OCI-LY1 (cell line): Measurements from ENCODE around the gene C22orf39.
A peak's percentile ranks its signal among the peaks of the same experiment; 100 is the strongest.

Experiments
- H2AFZ ChIP-seq: fragments of 200-600 bp; sonication (generic), shearing (Covaris generic); 2 replicates; pipeline ENCODE4 v1.6.0; 2014; ENCODE audit warnings: antibody characterized with exemption, mild to moderate bottlenecking, low read length
- H3F3A ChIP-seq: fragments of 200-600 bp; sonication (generic), shearing (Covaris generic); 2 replicates; pipeline ENCODE4 v1.6.0; 2014; ENCODE audit warnings: mild to moderate bottlenecking, antibody characterized with exemption, low read length, moderate library complexity; ENCODE audit not compliant: insufficient read depth
- H3K27ac ChIP-seq: fragments of 200-600 bp; sonication (generic); 2 replicates; pipeline ENCODE4 v1.5.1; 2014; ENCODE audit warnings: low read length, mixed run types, mild to moderate bottlenecking, low read depth; ENCODE audit not compliant: poor library complexity, severe bottlenecking
- H3K27me3 ChIP-seq: fragments of 200-600 bp; sonication (generic); 2 replicates; pipeline ENCODE4 v1.6.0; 2014; ENCODE audit warnings: antibody characterized with exemption, mild to moderate bottlenecking, low read length, moderate library complexity; ENCODE audit not compliant: insufficient read depth
- H3K36me3 ChIP-seq: fragments of 200-600 bp; sonication (generic); 2 replicates; pipeline ENCODE4 v1.6.1; 2014; ENCODE audit warnings: mild to moderate bottlenecking, antibody characterized with exemption, low read length, moderate library complexity, mixed read lengths; ENCODE audit not compliant: insufficient read depth
- H3K4me1 ChIP-seq: fragments of 200-600 bp; sonication (generic); 2 replicates; pipeline ENCODE4 v1.5.1; 2014; ENCODE audit warnings: mild to moderate bottlenecking, low read length, moderate library complexity; ENCODE audit not compliant: insufficient read depth, severe bottlenecking
- H3K4me2 ChIP-seq: fragments of 200-600 bp; sonication (generic), shearing (Covaris generic); 2 replicates; pipeline ENCODE4 v1.6.1; 2014; ENCODE audit warnings: low read length
- H3K4me3 ChIP-seq: fragments of 200-600 bp; sonication (generic); 2 replicates; pipeline ENCODE4 v1.5.1; 2014; ENCODE audit warnings: low read length, low read depth, mild to moderate bottlenecking, mixed read lengths; ENCODE audit not compliant: poor library complexity, severe bottlenecking
- H3K79me2 ChIP-seq: fragments of 200-600 bp; shearing (Covaris generic); 2 replicates; pipeline ENCODE4 v1.6.1; 2016; ENCODE audit warnings: mixed run types, low read length, mixed read lengths; ENCODE audit not compliant: insufficient read depth
- H3K9ac ChIP-seq: fragments of 200-600 bp; sonication (generic), shearing (Covaris generic); 2 replicates; pipeline ENCODE4 v1.6.1; 2014; ENCODE audit warnings: mild to moderate bottlenecking, low read length, mixed read lengths
- H3K9me2 ChIP-seq: fragments of 200-600 bp; sonication (generic), shearing (Covaris generic); 2 replicates; pipeline ENCODE4 v1.6.1; 2014; ENCODE audit warnings: low read depth, mild to moderate bottlenecking, low read length, mixed read lengths
- H3K9me3 ChIP-seq: fragments of 200-600 bp; shearing (Covaris generic); 2 replicates; pipeline ENCODE4 v1.6.1; 2014; ENCODE audit warnings: low read length, mixed read lengths
- H4K20me1 ChIP-seq: fragments of 200-600 bp; sonication (generic), shearing (Covaris generic); 2 replicates; pipeline ENCODE4 v1.6.0; 2016; ENCODE audit warnings: mild to moderate bottlenecking, low read length; ENCODE audit not compliant: insufficient read depth
- EZH2 ChIP-seq: fragments of 200-600 bp; sonication (generic), shearing (Covaris generic); IDR thresholded peaks from 2 replicates; pipeline ENCODE4 v1.8.0; 2017; ENCODE audit warnings: borderline replicate concordance, mixed run types, mild to moderate bottlenecking, antibody characterized with exemption, low read length, moderate library complexity, mixed read lengths
- TF ChIP-seq, protein P1 (sequence below): fragments of 200-600 bp; sonication (generic), shearing (Covaris generic); IDR thresholded peaks from 2 replicates; pipeline ENCODE4 v1.5.1; 2017; ENCODE audit warnings: mild to moderate bottlenecking, antibody characterized with exemption, low read length, moderate library complexity, mixed read lengths

Gene C22orf39

GRCh38 chr22:19419086-19419463 is 28.4 kb downstream of the C22orf39 start:
- TF ChIP-seq, protein P1, sequence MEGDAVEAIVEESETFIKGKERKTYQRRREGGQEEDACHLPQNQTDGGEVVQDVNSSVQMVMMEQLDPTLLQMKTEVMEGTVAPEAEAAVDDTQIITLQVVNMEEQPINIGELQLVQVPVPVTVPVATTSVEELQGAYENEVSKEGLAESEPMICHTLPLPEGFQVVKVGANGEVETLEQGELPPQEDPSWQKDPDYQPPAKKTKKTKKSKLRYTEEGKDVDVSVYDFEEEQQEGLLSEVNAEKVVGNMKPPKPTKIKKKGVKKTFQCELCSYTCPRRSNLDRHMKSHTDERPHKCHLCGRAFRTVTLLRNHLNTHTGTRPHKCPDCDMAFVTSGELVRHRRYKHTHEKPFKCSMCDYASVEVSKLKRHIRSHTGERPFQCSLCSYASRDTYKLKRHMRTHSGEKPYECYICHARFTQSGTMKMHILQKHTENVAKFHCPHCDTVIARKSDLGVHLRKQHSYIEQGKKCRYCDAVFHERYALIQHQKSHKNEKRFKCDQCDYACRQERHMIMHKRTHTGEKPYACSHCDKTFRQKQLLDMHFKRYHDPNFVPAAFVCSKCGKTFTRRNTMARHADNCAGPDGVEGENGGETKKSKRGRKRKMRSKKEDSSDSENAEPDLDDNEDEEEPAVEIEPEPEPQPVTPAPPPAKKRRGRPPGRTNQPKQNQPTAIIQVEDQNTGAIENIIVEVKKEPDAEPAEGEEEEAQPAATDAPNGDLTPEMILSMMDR = no peak
- no peak for TF ChIP-seq EZH2
- H3K27me3 ChIP-seq = no peaks in the 10 kb centered on the region
- H3K9ac ChIP-seq = no peak overlapping the region
- no peaks in the 10 kb centered on the region for H3K9me2 ChIP-seq
- peak overlapping the region; percentile 13; the same call in 1 of the 2 replicates for H3K4me2 ChIP-seq
- H3K4me3 ChIP-seq = no peak overlapping the region
- no peaks in the 10 kb centered on the region; the same call in 1 of the 2 replicates for H3F3A ChIP-seq
- no peak overlapping the region for H2AFZ ChIP-seq
- H3K36me3 ChIP-seq = peaks cover 21% of the 10 kb centered on the region
- H3K4me1 ChIP-seq = peaks cover 26% of the 10 kb centered on the region
- H3K9me3 ChIP-seq = no peaks in the 10 kb centered on the region
- H3K27ac ChIP-seq = peak overlapping the region; percentile 86
- H3K79me2 ChIP-seq = peaks cover 97% of the 10 kb centered on the region
- no peaks in the 10 kb centered on the region for H4K20me1 ChIP-seq

DNA sequence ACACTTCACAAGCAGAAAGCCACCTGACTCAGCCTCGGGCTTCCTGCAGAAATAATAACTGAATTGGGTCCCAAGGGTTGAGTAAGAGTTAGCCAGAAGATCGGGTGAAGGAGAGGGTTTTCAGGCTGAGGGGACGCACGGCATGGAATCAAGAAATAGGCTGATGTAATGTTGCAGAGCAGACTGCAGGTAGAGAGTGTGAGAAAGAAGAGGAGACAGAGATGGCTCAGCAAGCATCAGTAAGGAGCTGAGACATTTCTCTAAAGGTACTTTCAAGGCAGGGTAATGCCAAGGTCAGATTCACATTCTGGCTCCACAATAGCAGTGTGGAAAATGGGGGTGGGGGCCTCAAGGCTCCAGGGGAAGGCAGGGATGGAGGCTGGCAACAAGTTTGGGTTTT is 34.6 kb downstream of the C22orf39 start:
- no peak overlapping the region for H2AFZ ChIP-seq
- peaks cover 63% of the 10 kb centered on the region for H3K36me3 ChIP-seq
- no peak overlapping the region for H3K9ac ChIP-seq
- TF ChIP-seq EZH2 = no peak
- TF ChIP-seq, protein P1 = no peak
- H4K20me1 ChIP-seq = peaks cover 3% of the 10 kb centered on the region; the same call in 1 of the 2 replicates
- no peaks in the 10 kb centered on the region for H3K9me3 ChIP-seq
- H3F3A ChIP-seq = no peaks in the 10 kb centered on the region
- H3K4me2 ChIP-seq = no peak overlapping the region
- H3K4me3 ChIP-seq = no peak overlapping the region
- H3K4me1 ChIP-seq = no peaks in the 10 kb centered on the region
- H3K79me2 ChIP-seq = peaks cover 65% of the 10 kb centered on the region
- H3K27ac ChIP-seq = no peak overlapping the region
- H3K27me3 ChIP-seq = no peaks in the 10 kb centered on the region
- no peaks in the 10 kb centered on the region for H3K9me2 ChIP-seq

DNA sequence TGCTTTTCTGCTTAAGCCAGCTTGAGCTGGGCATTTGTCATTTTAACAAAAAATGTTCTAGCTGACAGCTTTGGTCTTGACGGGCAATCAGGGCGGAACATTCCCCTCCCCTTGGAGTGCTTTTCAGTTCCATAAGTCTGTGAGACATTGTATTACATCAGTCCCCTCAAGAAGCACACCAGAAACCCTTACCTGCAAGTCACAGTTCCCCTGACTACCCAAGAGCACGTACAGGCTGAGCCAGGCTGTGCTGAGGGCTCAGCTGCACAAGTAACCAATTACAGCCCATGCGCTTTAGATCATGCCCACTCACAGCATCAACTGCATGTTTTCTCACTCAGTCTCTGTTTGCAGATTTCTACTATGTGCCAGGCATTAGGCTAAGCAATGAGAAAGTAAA is 35.0 kb downstream of the C22orf39 start:
- H3K27me3 ChIP-seq = no peaks in the 10 kb centered on the region
- no peak overlapping the region for H3K4me2 ChIP-seq
- H3F3A ChIP-seq = no peaks in the 10 kb centered on the region
- no peak overlapping the region for H2AFZ ChIP-seq
- no peaks in the 10 kb centered on the region for H3K9me2 ChIP-seq
- peaks cover 63% of the 10 kb centered on the region for H3K36me3 ChIP-seq
- no peak overlapping the region for H3K4me3 ChIP-seq
- no peaks in the 10 kb centered on the region for H3K4me1 ChIP-seq
- H3K27ac ChIP-seq = no peak overlapping the region
- no peak for TF ChIP-seq EZH2
- TF ChIP-seq, protein P1 = no peak
- H3K9me3 ChIP-seq = no peaks in the 10 kb centered on the region
- H3K9ac ChIP-seq = no peak overlapping the region
- peaks cover 60% of the 10 kb centered on the region for H3K79me2 ChIP-seq
- H4K20me1 ChIP-seq = peaks cover 3% of the 10 kb centered on the region; the same call in 1 of the 2 replicates
